ENCODE data around the gene ENHO. TPM values are rescaled to one million over a fixed set of nuclear protein-coding genes. Genes with fewer than 3 reads are reported as not detected.
A peak's percentile ranks its signal among the peaks of the same experiment; 100 is the strongest.

ENHO gene
- total RNA-seq, 1 donor from 2014 or later: 4.4 TPM

- H3K4me2 ChIP-seq: no peak overlapping the region
- peaks cover 26% of the 10 kb centered on the region for H3K27me3 ChIP-seq
- no peak overlapping the region for H3K4me3 ChIP-seq
- no peaks in the 10 kb centered on the region for H4K20me1 ChIP-seq (ENCODE audit: low read depth)
- peaks cover 6% of the 10 kb centered on the region for H3F3A ChIP-seq (ENCODE audit: low read depth)
- no peak overlapping the region for H3K4me3 Mint-ChIP-seq
- peaks cover 3% of the 10 kb centered on the region for H3K36me3 Mint-ChIP-seq
- peak overlapping the region; percentile 25 for H3K27ac Mint-ChIP-seq
- H3K9me3 Mint-ChIP-seq: no peaks in the 10 kb centered on the region
- no peaks in the 10 kb centered on the region for H3K36me3 ChIP-seq
- DNase-seq (ENCODE audit: low spot score): no peak
- H3K9ac ChIP-seq: no peak overlapping the region
- H3K27me3 Mint-ChIP-seq (ENCODE audit: insufficient read depth, low read depth): peaks cover 11% of the 10 kb centered on the region
- peaks cover 22% of the 10 kb centered on the region for H3K4me1 Mint-ChIP-seq
- no peaks in the 10 kb centered on the region for H3K9me3 ChIP-seq (ENCODE audit: low read depth)
- TF ChIP-seq EZH2phosphoT487 (IDR thresholded peaks at IDR 0.05) (no peak), EZH2 (IDR thresholded peaks at IDR 0.05) (no peak)
- TF ChIP-seq, protein P1, sequence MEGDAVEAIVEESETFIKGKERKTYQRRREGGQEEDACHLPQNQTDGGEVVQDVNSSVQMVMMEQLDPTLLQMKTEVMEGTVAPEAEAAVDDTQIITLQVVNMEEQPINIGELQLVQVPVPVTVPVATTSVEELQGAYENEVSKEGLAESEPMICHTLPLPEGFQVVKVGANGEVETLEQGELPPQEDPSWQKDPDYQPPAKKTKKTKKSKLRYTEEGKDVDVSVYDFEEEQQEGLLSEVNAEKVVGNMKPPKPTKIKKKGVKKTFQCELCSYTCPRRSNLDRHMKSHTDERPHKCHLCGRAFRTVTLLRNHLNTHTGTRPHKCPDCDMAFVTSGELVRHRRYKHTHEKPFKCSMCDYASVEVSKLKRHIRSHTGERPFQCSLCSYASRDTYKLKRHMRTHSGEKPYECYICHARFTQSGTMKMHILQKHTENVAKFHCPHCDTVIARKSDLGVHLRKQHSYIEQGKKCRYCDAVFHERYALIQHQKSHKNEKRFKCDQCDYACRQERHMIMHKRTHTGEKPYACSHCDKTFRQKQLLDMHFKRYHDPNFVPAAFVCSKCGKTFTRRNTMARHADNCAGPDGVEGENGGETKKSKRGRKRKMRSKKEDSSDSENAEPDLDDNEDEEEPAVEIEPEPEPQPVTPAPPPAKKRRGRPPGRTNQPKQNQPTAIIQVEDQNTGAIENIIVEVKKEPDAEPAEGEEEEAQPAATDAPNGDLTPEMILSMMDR (IDR thresholded peaks at IDR 0.05): no peak
- no peaks in the 10 kb centered on the region for H3K79me2 ChIP-seq (ENCODE audit: low read depth)
- peaks cover 13% of the 10 kb centered on the region for H3K4me1 ChIP-seq
- no peak overlapping the region for H2AFZ ChIP-seq (replicated peaks)
- H3K27ac ChIP-seq: no peak overlapping the region
Observed at GRCh38 chr9:34520096-34520495, 2.7 kb downstream of the ENHO start.

DNA sequence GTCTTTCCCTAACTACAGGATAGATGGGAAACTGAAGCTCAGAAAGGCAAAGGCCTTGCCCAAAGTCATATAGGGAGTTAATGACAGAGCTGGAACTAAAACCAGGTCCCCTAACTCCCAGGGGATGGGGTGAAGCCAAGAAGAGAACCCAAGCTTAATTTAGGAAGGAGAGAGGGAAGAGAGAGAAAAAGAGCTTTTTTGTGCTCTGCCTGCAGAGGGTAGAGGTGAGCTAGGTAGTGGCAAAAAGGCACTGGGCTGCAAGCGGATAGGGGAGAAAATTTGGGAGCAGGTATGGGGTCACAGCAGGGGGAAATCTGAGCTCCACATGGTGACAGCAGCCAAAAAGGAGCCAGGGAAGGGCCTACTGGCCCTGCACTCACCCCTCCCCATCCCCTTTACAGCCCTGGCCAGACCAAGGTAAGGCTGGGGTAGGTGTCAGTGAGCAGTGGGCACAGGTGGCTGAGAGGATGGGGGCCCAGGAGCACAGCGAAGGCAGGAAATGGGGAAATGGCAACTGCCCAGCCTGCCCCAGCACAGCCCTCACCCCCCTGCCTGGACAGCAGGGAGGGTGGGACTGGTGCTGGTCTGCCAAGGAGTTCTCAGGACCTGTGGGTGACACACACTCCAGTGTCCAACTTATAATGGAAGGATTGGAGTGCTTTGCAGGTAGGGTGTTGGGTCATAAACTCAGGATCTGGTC is 3.3 kb downstream of the ENHO start:
- DNase-seq (ENCODE audit: low spot score): no peak
- Mint-ChIP-seq H3K4me1 (peaks cover 20% of the 10 kb centered on the region), H3K27me3 (ENCODE audit: insufficient read depth, low read depth) (peaks cover 13% of the 10 kb centered on the region), H3K9me3 (no peaks in the 10 kb centered on the region), H3K36me3 (peaks cover 3% of the 10 kb centered on the region), H3K27ac (no peak overlapping the region), H3K4me3 (no peak overlapping the region)
- Histone ChIP-seq H4K20me1 (ENCODE audit: low read depth) (no peaks in the 10 kb centered on the region), H2AFZ (replicated peaks) (no peak overlapping the region), H3K27me3 (peaks cover 20% of the 10 kb centered on the region), H3K9ac (no peak overlapping the region), H3K9me3 (ENCODE audit: low read depth) (no peaks in the 10 kb centered on the region), H3K36me3 (no peaks in the 10 kb centered on the region), H3K4me1 (peaks cover 13% of the 10 kb centered on the region), H3K4me3 (no peak overlapping the region), H3K79me2 (ENCODE audit: low read depth) (no peaks in the 10 kb centered on the region), H3F3A (ENCODE audit: low read depth) (peaks cover 6% of the 10 kb centered on the region), H3K27ac (no peak overlapping the region), H3K4me2 (no peak overlapping the region)
- TF ChIP-seq, protein P1 (IDR thresholded peaks at IDR 0.05): no peak

DNA sequence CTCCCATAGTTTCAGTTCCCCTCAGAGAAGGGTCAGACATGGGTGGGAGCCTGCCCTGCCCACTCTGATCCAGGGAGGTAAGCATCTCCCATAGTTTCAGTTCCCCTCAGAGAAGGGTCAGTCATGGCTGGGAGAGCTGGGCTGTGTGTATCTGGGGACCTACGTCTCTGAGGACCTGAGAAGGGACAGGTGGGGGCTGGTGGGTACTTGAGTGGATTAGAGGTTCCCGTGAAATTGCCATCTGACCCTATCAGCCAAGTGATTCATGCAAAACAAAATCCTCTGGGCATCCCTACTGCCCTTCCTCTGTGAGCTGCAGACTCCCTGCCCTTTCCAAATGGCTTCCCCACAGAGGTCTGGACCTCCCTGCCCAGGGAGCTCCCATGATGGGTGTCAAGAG is 3.9 kb downstream of the ENHO start:
- H3K9ac ChIP-seq: no peak overlapping the region
- Mint-ChIP-seq H3K4me3 (no peak overlapping the region), H3K4me1 (peaks cover 20% of the 10 kb centered on the region), H3K27ac (no peak overlapping the region), H3K9me3 (no peaks in the 10 kb centered on the region), H3K36me3 (peaks cover 3% of the 10 kb centered on the region), H3K27me3 (ENCODE audit: insufficient read depth, low read depth) (peaks cover 14% of the 10 kb centered on the region)
- H2AFZ ChIP-seq (replicated peaks): no peak overlapping the region
- peaks cover 5% of the 10 kb centered on the region for H3F3A ChIP-seq (ENCODE audit: low read depth)
- H3K79me2 ChIP-seq (ENCODE audit: low read depth): no peaks in the 10 kb centered on the region
- peaks cover 14% of the 10 kb centered on the region for H3K27me3 ChIP-seq
- H3K4me2 ChIP-seq: no peak overlapping the region
- no peak for TF ChIP-seq EZH2 (IDR thresholded peaks at IDR 0.05)
- H3K4me3 ChIP-seq: no peak overlapping the region
- H3K4me1 ChIP-seq: peaks cover 15% of the 10 kb centered on the region
- H3K9me3 ChIP-seq (ENCODE audit: low read depth): no peaks in the 10 kb centered on the region
- H3K27ac ChIP-seq: no peak overlapping the region
- H4K20me1 ChIP-seq (ENCODE audit: low read depth): no peaks in the 10 kb centered on the region
- DNase-seq (ENCODE audit: low spot score): no peak
- H3K36me3 ChIP-seq: no peaks in the 10 kb centered on the region

DNA sequence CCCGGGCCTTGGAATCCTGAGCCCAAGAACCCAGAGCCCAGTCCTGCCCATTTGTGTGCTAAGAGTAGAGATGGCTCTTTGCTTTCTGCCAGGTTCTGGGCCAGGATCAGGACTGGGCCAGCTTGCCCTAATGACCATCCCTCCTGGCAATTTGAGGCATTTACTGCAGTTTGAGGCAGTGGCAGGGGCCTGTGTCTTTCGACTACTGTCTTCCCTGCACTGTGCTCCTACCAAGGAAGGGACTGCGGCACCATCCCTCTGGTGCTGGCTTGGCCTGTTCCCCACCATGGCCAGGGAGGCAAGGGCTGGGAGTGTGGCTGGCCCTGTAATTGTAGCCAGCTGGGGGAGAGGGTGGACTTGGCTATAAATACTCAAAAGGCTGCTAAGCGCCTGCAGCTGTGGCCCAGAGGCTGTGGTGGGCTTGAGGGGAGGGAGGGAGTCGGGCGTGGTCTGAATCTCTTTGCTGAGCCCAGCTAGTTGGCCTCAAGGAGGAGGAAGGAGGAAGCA is 4.6 kb downstream of the ENHO start:
- peaks cover 16% of the 10 kb centered on the region for H3K4me1 ChIP-seq
- no peaks in the 10 kb centered on the region for H3K9me3 ChIP-seq (ENCODE audit: low read depth)
- no peak overlapping the region for H3K27ac ChIP-seq
- DNase-seq (ENCODE audit: low spot score): no peak
- H3K9ac ChIP-seq: no peak overlapping the region
- H3K79me2 ChIP-seq (ENCODE audit: low read depth): no peaks in the 10 kb centered on the region
- no peaks in the 10 kb centered on the region for H3K36me3 ChIP-seq
- peaks cover 14% of the 10 kb centered on the region for H3K27me3 Mint-ChIP-seq (ENCODE audit: insufficient read depth, low read depth)
- H3F3A ChIP-seq (ENCODE audit: low read depth): peaks cover 7% of the 10 kb centered on the region
- H3K4me1 Mint-ChIP-seq: peaks cover 23% of the 10 kb centered on the region
- H3K4me2 ChIP-seq: no peak overlapping the region
- H3K4me3 ChIP-seq: no peak overlapping the region
- no peak for TF ChIP-seq EZH2phosphoT487 (IDR thresholded peaks at IDR 0.05)
- TF ChIP-seq, protein P1 (IDR thresholded peaks at IDR 0.05): no peak
- no peak for TF ChIP-seq EZH2 (IDR thresholded peaks at IDR 0.05)
- H4K20me1 ChIP-seq (ENCODE audit: low read depth): no peaks in the 10 kb centered on the region
- no peak overlapping the region for H2AFZ ChIP-seq (replicated peaks)
- peaks cover 3% of the 10 kb centered on the region for H3K36me3 Mint-ChIP-seq
- H3K4me3 Mint-ChIP-seq: no peak overlapping the region
- peaks cover 12% of the 10 kb centered on the region for H3K27me3 ChIP-seq
- H3K9me3 Mint-ChIP-seq: no peaks in the 10 kb centered on the region
- H3K27ac Mint-ChIP-seq: no peak overlapping the region
